GM19452 (cell line): Measurements from ENCODE around the gene ATXN7.

Source experiments
- ATAC-seq: cut with Tn5 transposase; IDR thresholded peaks from one replicate; pipeline ENCODE4 v1.9.1; 2021; ENCODE audit not compliant: unreplicated experiment

ATXN7 gene

DNA sequence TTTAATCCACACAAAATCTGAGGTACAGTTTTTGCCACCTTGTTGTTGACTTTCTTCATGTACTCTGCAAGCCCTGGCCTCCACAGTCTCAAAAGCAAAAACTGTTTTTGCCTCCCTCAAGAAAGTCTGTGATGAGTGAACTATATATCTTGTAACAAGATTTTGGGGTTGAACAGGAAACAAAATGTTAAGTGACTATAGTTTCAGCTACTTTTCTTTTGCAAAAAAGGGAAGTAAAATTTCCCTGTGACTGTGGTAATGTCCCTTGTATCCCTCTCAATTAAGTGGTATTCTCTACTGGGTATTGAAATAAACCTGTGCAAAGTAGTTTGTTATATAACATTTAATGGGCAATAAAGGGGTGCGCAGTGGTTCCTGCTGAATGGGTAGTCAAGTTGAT lies 69.8 kb downstream of the ATXN7 start:
- peak; percentile 59 for ATAC-seq

DNA sequence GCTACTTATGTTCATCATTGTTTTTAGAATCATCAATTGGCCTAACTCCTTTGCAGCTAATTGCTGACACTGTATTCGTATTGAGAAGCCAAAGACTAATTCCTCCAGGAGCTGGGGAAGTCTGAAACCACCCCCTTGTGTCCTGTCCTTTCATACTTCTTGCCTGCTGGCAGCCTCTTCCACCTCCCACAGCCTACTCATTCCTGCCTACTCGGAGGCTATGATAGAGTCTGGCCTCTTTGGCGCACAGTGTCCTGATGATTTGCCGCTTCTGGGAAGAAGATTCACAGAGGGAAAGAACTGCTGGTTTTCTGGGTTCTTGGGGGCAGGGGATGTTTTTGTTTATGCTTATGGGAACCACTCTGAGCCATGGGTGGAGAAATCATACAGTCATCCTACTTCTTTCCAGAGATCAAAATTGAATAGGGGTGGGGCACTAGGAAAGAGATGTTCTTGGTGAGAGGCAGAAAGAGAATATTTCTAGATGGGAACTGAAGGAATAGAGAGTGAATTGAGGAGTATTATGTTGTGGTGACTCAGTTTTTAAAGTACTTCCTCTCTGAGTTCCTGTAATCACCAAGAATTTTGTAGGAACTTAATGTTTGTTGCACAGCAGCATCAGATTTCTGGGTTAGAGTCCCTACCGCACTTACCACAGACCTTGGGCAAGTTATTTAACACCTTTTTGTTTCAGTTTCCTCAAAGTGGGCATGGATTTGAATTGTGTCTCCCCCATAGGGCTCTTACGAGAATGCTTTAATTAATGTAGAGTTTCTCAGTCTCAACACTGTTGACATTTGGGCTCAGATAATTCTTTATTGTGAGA lies 70.6 kb downstream of the ATXN7 start:
- ATAC-seq: no peak

DNA sequence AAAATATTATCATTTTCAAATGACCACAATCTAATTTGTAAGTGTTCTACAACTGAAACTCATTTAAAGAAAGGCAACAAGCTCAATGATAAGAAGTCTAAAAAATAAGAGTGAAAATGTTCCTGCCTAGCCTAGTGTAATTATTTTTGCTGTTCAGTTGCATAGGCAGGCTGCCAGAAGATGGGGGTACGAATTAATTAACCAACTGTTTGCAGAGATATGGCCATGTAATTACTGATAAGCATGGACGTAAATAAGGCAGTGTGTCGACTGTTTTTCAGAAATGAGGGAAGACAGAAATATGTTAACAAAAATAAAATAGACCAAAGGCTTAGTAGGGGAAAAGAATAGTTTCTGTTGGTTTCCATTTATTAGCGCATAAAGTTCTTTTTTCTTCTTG lies 73.3 kb downstream of the ATXN7 start:
- ATAC-seq: no peak

DNA sequence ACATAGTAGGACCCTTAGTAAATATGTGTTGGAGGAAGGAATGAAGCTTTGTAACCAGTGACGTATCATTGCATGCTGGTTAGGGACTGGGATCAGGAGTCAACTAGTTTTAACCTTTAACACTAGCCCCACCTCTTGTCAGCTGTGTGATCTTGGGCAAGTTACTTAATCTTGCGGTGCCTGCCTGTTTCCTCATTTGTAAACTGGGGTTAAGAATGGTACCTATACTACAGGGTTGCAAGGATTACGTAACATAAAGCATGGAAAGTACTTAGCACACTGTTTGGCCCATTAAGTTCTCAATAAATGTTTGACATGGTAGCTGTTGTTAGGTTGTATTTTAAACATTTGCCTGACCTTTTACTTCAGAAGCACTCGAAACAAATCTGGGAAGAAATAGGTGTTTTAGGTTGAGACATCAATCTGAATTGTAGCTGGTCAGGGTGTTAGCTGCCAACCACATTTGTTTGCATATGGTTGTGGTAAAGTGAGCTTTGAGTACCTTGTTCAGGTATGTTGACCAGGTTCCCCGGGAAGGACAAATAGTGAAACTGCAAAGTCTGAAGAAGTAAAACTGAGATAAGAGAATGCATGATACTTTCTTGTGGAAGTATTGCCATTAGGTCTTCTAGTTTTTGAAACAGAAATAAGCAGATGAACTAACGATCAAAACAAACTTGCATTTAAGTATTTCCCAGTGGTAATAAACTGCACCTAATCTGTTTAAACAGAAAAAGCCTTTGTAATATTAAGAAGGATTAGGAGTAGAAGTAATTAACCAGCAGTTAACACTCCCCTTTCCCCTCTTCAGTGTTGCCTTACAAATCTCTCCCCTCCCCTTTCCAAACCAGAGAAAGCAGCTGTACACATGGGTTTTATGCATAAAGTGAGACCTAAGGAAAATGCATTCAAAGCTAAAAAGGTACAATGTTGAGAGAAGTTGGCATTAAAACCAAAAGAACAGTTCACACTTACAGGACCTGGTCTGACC lies 74.3 kb downstream of the ATXN7 start:
- ATAC-seq: peak; percentile 61

DNA sequence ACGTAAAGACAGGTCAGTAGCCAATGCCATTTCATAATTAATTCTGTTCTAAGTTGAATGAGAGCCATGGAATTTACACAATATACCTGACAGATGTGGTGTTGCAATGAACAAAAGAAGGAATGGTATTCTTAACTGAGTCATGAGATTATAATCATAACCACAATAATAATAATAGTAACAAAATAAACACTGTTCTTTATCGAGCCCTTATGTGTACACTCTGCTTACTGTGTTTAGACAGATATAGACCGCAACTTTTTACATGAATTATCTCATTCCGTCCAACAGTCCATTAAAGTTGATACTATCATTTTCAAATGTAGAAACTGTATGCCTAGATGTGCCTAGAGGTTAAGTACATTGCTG lies 76.7 kb downstream of the ATXN7 start:
- ATAC-seq: no peak

DNA sequence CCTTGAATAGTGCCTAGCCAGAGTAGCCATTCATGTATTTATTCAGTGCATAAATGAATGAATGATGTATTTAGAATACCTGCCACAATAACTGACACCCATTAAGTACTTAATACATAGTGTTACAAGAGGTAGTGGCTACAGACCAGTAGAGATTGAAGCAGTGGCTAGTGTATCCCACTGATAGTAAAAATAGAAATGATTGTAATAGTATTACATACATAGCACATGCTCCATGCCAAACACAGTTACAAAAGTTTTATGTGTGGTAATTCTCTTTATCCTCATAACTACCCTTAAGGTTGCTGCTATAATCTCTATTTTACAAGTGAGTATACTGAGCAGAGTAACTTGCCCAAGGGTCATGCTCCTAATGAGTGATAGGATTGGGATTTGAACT lies 78.9 kb downstream of the ATXN7 start:
- ATAC-seq: no peak

DNA sequence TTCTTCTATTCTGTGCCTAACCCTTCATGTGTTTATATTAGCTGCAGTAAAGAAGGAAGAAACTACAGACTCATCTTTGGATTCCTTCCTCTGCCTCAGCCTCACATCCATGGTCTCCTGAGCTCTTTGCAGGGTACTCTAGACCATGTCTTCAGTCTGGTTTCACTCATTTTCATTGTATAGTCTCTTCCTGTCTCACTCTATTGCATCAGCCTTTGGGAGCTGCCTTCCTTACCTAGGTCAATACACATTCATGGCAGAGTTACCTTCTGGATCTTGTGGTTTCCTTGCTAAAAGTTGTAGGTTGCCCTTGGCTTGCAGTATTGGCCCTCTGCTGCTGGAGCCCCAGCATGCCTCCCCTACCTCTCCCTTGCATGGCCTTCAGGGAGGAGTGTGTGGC lies 80.0 kb downstream of the ATXN7 start:
- ATAC-seq: no peak

DNA sequence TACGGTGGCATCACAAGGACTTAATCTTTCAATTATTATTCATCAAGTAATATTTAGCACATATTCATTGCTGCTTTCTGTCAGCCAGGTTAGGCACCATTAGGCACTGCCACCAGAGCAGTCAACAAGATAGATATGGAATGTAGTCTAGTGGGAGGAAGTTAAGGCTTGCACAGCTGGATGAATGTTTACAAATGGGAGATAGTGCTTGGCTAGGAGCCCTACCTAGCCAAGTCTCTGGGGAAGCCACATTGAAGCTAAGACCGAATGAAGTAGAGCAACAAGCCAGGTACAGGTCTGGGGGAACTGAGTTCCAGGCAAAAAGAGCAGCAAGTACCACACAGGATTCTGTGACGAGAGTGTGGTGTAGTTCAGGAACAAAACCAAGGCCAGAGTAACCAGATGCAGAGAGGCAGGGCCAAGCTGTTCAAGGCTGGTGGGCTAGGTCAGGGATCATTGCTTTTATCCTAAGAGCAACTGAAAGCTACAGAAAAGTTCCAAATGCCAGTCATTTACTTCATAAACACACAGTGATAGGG lies 82.0 kb downstream of the ATXN7 start:
- no peak for ATAC-seq

DNA sequence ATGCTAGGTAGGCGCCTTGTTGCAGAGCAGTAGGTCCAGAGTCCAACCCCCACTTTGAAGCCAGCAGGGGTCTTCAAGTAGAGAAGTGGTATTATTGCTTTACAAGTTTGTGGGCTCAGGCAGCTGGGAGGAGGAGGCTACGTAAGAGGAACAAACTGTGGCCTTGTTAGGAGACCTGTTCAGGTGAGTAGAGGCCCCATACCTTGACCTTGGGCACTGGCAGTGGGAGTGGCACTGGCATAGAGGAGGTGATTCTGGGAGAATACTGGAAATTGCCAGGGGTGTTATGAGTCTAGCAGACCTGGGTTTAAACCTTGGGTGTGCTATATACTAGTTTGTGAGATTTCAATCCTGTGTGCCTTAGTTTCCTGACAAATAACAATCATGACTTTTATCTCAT lies 83.1 kb downstream of the ATXN7 start:
- ATAC-seq: no peak

DNA sequence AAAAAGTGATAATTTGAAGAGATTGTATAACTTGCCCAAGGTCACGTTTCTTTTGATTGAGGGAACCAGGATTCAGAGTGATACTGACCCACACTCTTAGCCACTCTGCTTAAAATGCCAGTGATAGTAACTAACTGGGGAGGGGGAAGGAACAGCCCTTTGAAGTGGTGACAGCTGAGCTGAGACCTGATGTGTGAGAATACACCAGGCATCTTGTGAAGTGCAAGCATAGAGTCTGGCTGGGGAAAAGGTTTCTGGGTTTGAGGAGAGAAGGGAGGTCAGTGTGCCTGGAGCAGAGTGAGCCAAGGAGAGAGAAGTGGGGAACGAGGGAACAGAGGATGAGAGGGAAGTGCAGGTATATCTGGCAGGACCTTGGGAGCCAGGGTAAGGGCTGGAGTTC lies 83.9 kb downstream of the ATXN7 start:
- no peak for ATAC-seq

DNA sequence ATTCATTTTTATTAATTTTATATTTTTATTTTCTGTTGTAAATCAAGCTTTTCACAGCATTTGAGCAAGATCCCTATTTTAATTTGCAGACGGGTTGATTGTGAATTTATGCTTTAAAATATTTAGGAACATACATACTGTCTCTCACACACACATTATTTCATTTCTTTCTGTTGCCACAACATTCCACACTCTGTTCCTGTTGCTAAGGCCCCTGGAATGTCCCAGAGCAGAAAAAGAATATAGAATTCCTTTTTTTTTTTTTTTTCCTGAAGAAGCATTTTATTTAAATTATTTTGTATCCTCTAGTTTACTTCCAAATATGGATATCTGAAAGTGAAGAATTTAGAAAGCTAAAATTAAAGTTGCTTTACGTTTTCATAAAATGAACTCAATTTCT lies 85.3 kb downstream of the ATXN7 start:
- no peak for ATAC-seq

DNA sequence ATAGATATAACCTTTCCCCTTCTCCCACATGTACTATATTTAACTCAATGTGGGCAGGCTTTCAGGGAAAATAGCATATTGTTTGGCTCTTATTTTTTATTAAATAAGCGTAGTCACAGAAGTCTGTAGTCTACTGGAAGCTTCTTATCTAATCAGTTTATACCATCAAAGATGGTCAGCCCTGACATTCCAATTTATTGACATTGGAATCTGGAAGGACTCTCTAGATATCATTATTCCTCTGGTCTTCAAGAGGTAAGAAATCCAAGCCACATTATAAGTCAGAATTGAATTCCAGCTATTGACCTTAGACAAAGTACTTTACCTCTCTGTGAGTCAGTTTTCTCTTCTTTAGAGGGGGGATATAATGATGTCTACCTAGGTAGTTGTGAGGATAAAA lies 87.0 kb downstream of the ATXN7 start:
- no peak for ATAC-seq

DNA sequence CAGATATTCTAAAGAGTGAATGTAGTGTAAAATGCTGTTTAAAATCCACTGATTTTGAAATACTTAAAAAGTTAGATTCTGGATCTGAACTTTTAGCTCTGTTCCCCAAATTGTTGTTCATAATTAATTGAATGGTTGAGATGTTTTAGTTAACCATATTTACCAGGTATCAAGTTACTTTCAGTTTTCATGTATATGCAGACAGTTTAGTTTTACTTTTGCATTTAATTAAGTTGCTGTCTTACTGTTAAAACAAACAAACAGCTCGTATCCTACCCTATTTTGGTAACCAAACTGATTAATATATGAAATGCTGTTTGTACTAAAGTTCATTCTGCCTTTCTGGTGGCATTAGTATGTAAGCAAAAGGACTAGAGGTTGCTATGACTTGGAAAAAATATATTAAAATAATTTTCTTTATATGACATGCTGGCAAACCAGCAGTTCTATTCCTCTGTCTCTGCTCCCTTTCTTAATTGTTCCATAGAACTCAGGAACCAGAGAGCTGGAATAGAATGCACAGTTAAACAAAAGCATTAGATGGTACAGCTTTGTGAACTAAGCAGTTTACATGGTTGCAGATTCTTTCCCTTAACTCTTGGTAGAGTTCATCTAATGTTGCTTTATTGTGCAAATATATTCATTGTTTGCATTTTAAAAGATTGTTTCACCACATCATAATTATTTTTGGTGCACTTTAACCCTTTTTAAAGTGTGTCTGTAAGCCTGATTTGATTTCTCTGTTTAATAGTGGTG lies 88.0 kb downstream of the ATXN7 start:
- peak; percentile 58 for ATAC-seq

DNA sequence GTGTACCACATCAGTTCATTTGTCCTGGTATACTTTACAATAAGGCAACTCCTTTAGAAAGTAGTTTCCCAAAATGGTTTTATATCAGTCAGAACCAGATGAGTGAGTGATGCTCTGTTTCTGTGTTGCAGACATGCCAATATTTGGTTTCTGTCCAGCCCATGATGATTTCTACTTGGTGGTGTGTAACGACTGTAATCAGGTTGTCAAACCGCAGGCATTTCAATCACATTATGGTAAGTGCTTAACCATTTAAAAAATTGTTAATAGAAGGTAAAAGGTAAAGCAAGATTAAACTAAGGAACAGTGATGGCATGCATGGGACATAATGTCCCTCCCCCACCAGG lies 88.6 kb downstream of the ATXN7 start:
- ATAC-seq: no peak

DNA sequence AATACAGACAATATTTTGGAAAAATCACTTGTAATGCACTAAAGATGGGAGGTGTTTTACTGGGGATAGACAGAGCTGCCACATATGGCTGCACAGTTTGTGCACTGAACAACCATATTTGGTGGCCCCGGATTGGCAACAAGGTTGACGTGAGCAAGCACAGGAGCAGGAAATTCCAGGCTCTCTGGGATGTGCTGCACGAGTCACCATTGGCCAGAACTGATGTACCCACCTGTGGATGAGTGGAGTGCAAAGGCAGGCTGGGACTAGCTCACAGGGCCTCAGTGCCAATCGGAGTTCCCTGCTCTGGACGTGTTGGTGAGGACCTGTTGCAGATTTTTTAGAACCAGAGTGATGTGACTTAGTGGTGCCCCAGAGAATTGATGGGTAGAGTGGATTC lies 90.5 kb downstream of the ATXN7 start:
- no peak for ATAC-seq

DNA sequence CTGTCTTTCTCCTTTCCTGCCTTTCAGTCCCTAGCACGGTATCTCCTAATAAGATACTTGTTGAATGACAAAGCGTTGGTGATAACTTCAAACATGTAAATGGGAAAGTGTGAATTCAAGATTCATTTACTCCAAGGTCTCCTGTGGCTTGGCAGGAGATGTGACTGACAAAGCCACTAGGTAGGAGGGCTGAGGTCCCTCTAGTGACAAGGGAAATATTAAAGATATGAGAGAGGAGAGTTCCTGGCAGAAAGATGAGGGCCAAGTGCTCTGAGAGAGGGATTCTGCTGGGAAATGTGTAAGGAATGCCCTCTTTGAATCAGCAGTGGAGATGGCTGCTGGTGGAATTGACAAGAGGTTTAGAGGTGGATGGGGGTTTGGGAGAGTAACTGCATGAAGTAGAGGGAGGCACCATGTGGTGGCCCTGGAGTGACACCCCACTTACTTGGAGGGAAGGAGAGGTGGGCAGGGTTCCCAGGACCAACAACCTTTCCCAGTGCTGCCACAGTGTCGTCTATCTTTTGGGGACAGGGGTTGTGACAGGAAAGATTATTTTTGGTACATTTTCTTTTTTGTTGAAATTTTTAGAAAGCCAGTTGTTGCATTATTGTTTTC lies 91.5 kb downstream of the ATXN7 start:
- ATAC-seq: no peak

DNA sequence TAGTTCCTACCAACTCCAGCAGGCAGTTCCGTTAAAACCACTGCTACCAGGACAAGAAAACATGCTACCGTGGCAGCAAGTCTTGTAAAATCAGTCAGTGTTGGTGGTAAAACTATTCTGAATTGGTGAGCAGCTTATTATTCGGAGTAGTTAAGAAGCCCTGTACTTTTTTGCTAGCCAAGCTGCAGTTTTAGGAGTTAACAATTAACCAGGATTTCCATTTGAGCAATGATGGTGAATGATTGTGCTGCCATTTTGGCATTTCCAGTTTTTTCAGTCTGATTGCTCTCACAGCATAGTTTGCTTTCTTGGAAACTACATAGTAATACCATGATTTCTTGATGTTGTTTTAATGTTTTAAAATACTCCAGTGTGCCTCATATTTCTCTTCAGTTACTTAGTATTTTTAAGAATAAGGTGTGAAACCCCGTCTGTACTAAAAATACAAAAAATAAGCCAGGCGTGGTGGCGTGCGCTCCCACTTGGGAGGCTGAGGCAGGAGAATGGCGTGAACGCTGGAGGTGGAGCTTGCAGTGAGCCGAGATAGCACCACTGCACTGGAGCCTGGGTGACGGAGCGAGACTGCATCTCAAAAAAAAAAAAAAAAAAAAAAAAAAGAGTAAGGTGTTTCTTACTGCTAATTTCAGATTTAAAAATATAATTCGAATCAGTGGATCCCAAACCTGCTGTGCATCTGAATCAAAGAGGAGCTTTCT lies 92.3 kb downstream of the ATXN7 start:
- no peak for ATAC-seq

DNA sequence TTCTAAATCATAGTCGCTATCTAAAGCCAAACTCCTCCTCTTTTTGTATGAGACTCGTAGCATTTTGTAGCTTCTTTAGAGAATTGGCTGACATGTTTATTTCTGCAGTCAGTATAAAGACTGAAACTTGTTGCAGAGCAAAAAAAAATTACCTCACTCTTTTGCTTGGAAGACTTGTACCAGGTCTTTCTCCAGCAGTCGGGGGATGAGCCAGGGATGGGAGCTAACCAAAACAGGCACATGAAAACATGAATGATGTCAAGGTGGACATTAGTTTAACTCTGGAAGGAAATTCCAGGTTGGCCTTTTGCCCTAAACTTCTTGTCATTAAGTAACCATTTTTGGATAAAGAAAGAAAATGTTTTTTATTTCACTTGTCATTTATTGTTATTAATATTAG lies 95.5 kb downstream of the ATXN7 start:
- no peak for ATAC-seq

DNA sequence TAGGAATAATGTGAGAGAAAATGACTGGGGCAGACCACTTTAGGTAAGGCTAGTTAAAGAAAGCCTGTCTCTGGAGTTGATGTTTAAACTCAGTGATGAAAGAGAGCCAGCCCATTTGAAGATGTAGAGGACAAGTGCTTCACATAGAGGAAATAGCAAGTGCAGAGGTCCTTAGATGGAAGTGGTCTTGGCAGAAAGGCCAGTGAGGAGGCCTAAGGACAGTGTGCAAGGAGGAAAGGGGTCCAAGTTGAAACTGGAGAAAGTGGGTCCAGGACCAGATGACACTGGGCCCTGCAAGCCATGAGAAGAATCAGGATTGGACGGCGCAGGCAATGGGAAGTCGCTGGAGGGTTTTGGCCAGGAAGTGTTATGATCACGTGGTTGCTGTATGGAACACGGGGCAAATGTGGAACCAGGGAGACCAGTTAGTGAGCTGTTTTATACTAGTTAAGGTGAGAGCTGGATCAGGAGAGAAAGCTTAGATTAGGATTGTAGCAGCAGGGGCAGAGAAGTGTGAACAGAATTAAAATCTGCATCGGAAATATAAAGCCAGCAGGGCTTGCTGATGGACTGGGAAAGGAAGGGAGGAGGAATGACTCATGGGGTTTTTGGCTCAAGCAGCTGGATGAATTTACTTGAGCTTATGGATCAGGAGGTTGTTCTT lies 96.5 kb downstream of the ATXN7 start:
- ATAC-seq: no peak

DNA sequence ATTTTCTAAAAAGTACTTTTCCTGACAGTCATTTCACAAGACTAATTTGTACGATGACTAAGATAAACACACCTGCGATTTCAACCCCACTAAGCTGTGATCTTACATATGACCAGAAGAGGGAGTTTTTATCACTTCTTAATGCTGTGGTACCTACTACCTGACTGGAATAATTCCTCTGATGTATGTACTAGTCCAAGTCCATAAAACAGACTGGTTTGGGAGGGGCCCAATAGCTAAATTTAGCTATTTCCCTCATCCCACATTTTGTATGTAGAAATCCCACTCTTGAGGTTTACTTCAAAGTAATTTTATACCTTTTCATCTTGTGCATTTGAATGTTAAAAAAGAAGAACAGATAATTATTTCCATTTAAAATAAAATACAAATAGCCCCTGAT lies 98.2 kb downstream of the ATXN7 start:
- peak; percentile 73 for ATAC-seq
